Measurements from ENCODE around the gene SEC11C. TPM values are rescaled to one million over a fixed set of nuclear protein-coding genes. Genes with fewer than 3 reads are reported as not detected.
A peak's percentile ranks its signal among the peaks of the same experiment; 100 is the strongest.

Gene SEC11C
- total RNA-seq, 1 donor from 2014 or later: 53.4 TPM

DNA sequence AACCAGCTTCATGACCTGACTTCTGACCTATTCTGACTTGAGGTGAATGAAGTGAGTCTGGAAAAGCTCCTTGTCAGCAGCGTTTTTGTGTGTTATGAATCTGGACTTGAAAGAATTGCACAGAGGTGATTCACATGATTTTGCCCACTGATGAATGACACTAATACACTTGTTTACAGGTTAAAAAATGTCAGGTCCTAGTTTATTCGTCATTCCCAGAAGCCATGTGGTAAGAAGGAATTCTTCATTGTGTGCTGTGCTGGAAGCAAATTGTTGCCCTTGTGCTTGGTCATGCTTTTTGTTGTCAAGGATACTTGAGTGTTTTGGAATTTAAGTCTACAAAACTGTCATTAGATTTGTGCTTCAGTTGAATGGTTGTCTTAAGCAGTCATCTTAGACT lies 15.5 kb downstream of the SEC11C start:
- peaks cover 7% of the 10 kb centered on the region for H3K36me3 Mint-ChIP-seq
- H3K27me3 ChIP-seq: no peaks in the 10 kb centered on the region
- H3K27ac Mint-ChIP-seq: no peak overlapping the region
- no peaks in the 10 kb centered on the region for H3K9me3 ChIP-seq (ENCODE audit: low read depth)
- H3K9me3 Mint-ChIP-seq: no peaks in the 10 kb centered on the region
- no peaks in the 10 kb centered on the region for H3K79me2 ChIP-seq (ENCODE audit: low read depth)
- no peak overlapping the region for H3K4me3 ChIP-seq
- H3K36me3 ChIP-seq: no peaks in the 10 kb centered on the region
- H2AFZ ChIP-seq (replicated peaks): no peak overlapping the region
- H3K4me1 ChIP-seq: peaks cover 2% of the 10 kb centered on the region
- H3K4me1 Mint-ChIP-seq: peaks cover 16% of the 10 kb centered on the region
- no peak overlapping the region for H3K9ac ChIP-seq
- H3K27ac ChIP-seq: no peak overlapping the region
- no peaks in the 10 kb centered on the region for H3K27me3 Mint-ChIP-seq (ENCODE audit: insufficient read depth, low read depth)
- TF ChIP-seq, protein P1, sequence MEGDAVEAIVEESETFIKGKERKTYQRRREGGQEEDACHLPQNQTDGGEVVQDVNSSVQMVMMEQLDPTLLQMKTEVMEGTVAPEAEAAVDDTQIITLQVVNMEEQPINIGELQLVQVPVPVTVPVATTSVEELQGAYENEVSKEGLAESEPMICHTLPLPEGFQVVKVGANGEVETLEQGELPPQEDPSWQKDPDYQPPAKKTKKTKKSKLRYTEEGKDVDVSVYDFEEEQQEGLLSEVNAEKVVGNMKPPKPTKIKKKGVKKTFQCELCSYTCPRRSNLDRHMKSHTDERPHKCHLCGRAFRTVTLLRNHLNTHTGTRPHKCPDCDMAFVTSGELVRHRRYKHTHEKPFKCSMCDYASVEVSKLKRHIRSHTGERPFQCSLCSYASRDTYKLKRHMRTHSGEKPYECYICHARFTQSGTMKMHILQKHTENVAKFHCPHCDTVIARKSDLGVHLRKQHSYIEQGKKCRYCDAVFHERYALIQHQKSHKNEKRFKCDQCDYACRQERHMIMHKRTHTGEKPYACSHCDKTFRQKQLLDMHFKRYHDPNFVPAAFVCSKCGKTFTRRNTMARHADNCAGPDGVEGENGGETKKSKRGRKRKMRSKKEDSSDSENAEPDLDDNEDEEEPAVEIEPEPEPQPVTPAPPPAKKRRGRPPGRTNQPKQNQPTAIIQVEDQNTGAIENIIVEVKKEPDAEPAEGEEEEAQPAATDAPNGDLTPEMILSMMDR (IDR thresholded peaks at IDR 0.05): no peak
- TF ChIP-seq EZH2 (IDR thresholded peaks at IDR 0.05): no peak
- no peak for TF ChIP-seq EZH2phosphoT487 (IDR thresholded peaks at IDR 0.05)
- DNase-seq (ENCODE audit: low spot score): no peak
- no peak overlapping the region for H3K4me3 Mint-ChIP-seq
- H3F3A ChIP-seq (ENCODE audit: low read depth): no peaks in the 10 kb centered on the region
- no peak overlapping the region for H3K4me2 ChIP-seq
- H4K20me1 ChIP-seq (ENCODE audit: low read depth): no peaks in the 10 kb centered on the region

DNA sequence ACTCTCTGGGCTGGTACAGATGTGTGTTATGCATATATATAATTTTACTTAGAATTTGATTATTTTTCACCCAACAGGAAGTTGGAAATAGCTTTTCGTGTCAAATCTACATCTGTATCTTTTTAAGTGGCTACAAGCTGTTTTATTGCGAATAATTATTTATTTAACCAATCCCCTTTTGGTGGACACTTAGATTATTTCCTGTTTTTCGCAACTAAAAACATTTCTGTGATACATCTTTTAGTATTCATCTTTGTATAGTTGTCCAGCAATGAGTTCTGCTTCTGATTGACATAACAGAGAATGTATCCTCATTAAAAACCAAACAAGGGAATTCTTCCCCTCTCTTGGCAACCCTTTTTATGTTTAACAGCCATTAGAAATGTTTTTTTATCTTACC lies 16.6 kb downstream of the SEC11C start:
- Histone ChIP-seq H3K9ac (no peak overlapping the region), H2AFZ (replicated peaks) (no peak overlapping the region), H3K4me2 (no peak overlapping the region), H3K4me1 (peaks cover 9% of the 10 kb centered on the region), H3K79me2 (ENCODE audit: low read depth) (no peaks in the 10 kb centered on the region), H3F3A (ENCODE audit: low read depth) (no peaks in the 10 kb centered on the region), H3K4me3 (no peak overlapping the region), H4K20me1 (ENCODE audit: low read depth) (no peaks in the 10 kb centered on the region), H3K36me3 (no peaks in the 10 kb centered on the region), H3K27ac (no peak overlapping the region), H3K9me3 (ENCODE audit: low read depth) (no peaks in the 10 kb centered on the region), H3K27me3 (no peaks in the 10 kb centered on the region)
- no peak for DNase-seq (ENCODE audit: low spot score)
- Mint-ChIP-seq H3K4me3 (no peak overlapping the region), H3K36me3 (peaks cover 7% of the 10 kb centered on the region), H3K9me3 (no peaks in the 10 kb centered on the region), H3K27ac (no peak overlapping the region), H3K4me1 (peaks cover 22% of the 10 kb centered on the region), H3K27me3 (ENCODE audit: insufficient read depth, low read depth) (no peaks in the 10 kb centered on the region)
- no peak for TF ChIP-seq EZH2 (IDR thresholded peaks at IDR 0.05)

DNA sequence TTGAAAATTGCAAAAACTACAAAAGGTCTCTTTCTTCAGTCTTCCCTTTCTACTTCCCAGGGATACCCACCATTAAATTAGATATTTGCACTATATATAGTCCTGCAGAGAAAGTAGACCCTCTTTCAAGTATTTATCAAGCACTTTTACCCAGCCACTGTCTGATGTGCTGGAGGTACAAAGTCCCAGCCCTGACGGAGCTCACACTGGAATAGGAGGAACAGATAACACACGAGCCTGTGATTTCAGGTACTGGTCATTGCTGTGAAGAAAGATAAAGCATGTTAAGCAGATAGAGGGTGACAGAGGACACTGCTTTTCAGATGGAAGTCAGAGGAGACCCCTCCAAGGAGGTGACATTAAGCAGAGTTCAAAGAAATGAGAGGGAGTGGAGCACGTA lies 19.6 kb downstream of the SEC11C start:
- Histone ChIP-seq H4K20me1 (ENCODE audit: low read depth) (no peaks in the 10 kb centered on the region), H3K9ac (no peak overlapping the region), H3K4me3 (no peak overlapping the region), H3K79me2 (ENCODE audit: low read depth) (no peaks in the 10 kb centered on the region), H3K4me1 (peaks cover 9% of the 10 kb centered on the region), H3K27me3 (no peaks in the 10 kb centered on the region), H2AFZ (replicated peaks) (no peak overlapping the region), H3K9me3 (ENCODE audit: low read depth) (no peaks in the 10 kb centered on the region), H3K4me2 (no peak overlapping the region), H3F3A (ENCODE audit: low read depth) (no peaks in the 10 kb centered on the region), H3K27ac (no peak overlapping the region), H3K36me3 (no peaks in the 10 kb centered on the region)
- Mint-ChIP-seq H3K36me3 (peaks cover 2% of the 10 kb centered on the region), H3K4me3 (no peak overlapping the region), H3K4me1 (peaks cover 22% of the 10 kb centered on the region), H3K9me3 (no peaks in the 10 kb centered on the region), H3K27me3 (ENCODE audit: insufficient read depth, low read depth) (peaks cover 5% of the 10 kb centered on the region), H3K27ac (no peak overlapping the region)
- DNase-seq (ENCODE audit: low spot score): no peak
- TF ChIP-seq, protein P1 (IDR thresholded peaks at IDR 0.05): no peak
- TF ChIP-seq EZH2 (IDR thresholded peaks at IDR 0.05): no peak
- no peak for TF ChIP-seq EZH2phosphoT487 (IDR thresholded peaks at IDR 0.05)

DNA sequence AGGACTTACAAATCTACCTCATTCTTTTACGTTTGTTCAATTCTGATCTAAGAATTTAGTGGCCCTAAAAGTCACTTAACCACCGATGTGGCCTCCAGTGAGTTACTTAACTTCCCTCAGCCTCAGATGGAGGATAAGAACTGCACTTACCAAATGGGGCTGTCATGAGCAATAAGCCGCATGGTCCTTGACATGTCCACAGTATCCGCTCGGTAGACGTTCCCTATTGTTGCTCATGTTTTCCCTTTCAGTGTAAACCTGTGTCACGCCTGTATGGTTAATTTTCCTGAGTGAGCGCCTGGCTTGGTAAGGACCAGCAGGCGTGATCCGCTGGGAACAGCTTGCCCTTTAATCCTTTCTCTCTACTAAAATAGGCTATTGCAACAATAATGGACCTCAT lies 20.3 kb downstream of the SEC11C start:
- H3K9me3 ChIP-seq (ENCODE audit: low read depth): no peaks in the 10 kb centered on the region
- H3F3A ChIP-seq (ENCODE audit: low read depth): no peaks in the 10 kb centered on the region
- Mint-ChIP-seq H3K36me3 (peaks cover 2% of the 10 kb centered on the region), H3K9me3 (no peaks in the 10 kb centered on the region), H3K4me3 (no peak overlapping the region), H3K27ac (no peak overlapping the region), H3K4me1 (peaks cover 20% of the 10 kb centered on the region), H3K27me3 (ENCODE audit: insufficient read depth, low read depth) (peaks cover 5% of the 10 kb centered on the region)
- H3K4me3 ChIP-seq: no peak overlapping the region
- H4K20me1 ChIP-seq (ENCODE audit: low read depth): no peaks in the 10 kb centered on the region
- H3K9ac ChIP-seq: no peak overlapping the region
- no peaks in the 10 kb centered on the region for H3K27me3 ChIP-seq
- no peaks in the 10 kb centered on the region for H3K36me3 ChIP-seq
- TF ChIP-seq EZH2 (IDR thresholded peaks at IDR 0.05): no peak
- TF ChIP-seq, protein P1 (IDR thresholded peaks at IDR 0.05): no peak
- TF ChIP-seq EZH2phosphoT487 (IDR thresholded peaks at IDR 0.05): no peak
- peak; percentile 23 for DNase-seq (ENCODE audit: low spot score)
- peaks cover 9% of the 10 kb centered on the region for H3K4me1 ChIP-seq
- no peak overlapping the region for H3K27ac ChIP-seq
- no peak overlapping the region for H3K4me2 ChIP-seq
- no peaks in the 10 kb centered on the region for H3K79me2 ChIP-seq (ENCODE audit: low read depth)
- no peak overlapping the region for H2AFZ ChIP-seq (replicated peaks)

Data from neural progenitor cell (in vitro differentiated cells).